PFSK-1 (cell line): ENCODE data around the gene ASB11.

Experiments used
- POLR2AphosphoS5 ChIP-seq: IDR thresholded peaks from 2 replicates; pipeline ENCODE4 v1.6.1; 2012; ENCODE audit warnings: low read depth, mild to moderate bottlenecking, control low read depth, low read length, moderate library complexity
- SIN3A ChIP-seq: IDR thresholded peaks from 2 replicates; pipeline ENCODE4 v1.6.1; 2012; ENCODE audit warnings: mild to moderate bottlenecking, low read length, moderate library complexity, borderline replicate concordance; ENCODE audit not compliant: insufficient read depth

ASB11 gene

GRCh38 chrX:15235001-15235400 is 80.4 kb downstream of the ASB11 start:
- TF ChIP-seq POLR2AphosphoS5 = no peak

GRCh38 chrX:15233416-15234015 is 81.9 kb downstream of the ASB11 start:
- no peak for TF ChIP-seq SIN3A
